Measurements from ENCODE around the gene EPX.

DNA sequence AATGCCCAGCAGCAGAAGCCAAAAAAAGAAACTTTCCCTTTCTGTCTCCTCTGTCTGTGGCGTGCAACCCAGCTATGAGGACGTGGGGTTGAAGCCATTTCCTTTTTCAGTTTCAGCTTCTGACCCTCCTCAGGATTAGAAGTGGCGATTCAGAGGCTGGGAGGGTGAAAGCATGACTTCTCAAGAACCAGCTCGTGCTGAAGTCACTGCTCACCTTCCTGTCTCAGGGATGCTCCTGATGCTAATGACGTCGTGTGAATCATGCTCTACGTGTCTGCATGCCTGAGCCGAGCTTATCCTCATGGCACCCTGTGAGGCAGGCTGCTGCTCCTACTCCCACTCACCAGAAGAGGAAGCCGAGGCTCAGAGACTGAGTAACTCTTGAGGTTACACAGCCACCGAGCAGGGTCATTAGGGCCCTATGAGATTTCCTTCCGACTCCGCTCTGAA lies 40.2 kb downstream of the EPX start:
- TF ChIP-seq, protein P1, sequence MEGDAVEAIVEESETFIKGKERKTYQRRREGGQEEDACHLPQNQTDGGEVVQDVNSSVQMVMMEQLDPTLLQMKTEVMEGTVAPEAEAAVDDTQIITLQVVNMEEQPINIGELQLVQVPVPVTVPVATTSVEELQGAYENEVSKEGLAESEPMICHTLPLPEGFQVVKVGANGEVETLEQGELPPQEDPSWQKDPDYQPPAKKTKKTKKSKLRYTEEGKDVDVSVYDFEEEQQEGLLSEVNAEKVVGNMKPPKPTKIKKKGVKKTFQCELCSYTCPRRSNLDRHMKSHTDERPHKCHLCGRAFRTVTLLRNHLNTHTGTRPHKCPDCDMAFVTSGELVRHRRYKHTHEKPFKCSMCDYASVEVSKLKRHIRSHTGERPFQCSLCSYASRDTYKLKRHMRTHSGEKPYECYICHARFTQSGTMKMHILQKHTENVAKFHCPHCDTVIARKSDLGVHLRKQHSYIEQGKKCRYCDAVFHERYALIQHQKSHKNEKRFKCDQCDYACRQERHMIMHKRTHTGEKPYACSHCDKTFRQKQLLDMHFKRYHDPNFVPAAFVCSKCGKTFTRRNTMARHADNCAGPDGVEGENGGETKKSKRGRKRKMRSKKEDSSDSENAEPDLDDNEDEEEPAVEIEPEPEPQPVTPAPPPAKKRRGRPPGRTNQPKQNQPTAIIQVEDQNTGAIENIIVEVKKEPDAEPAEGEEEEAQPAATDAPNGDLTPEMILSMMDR (IDR thresholded peaks at IDR 0.05): no peak
- no peak for TF ChIP-seq POLR2AphosphoS5 (IDR thresholded peaks at IDR 0.05)
